A549 (cell line): ENCODE results near the gene ARGLU1.

Experiments
- CEBPB ChIP-seq, 2 experiments: fragments of >200 bp in 1 of 2; sonication (Bioruptor Twin) in 1 of 2; formaldehyde crosslinking in 1 of 2; IDR thresholded peaks; 2 replicates each; pipeline ENCODE4 v1.6.1; 2012 to 2016
- CHD2 ChIP-seq: fragments of 150-350 bp; IDR thresholded peaks from 2 replicates; pipeline ENCODE4 v1.6.1; 2014; ENCODE audit warnings: low read length; ENCODE audit not compliant: partially characterized antibody
- CTCF ChIP-seq: fragments of >200 bp; sonication (Bioruptor Twin); formaldehyde crosslinking; IDR thresholded peaks from 3 replicates; pipeline ENCODE4 v1.5.1; 2016
- JUNB ChIP-seq: fragments of >200 bp; sonication (Bioruptor Twin); formaldehyde crosslinking; IDR thresholded peaks from 2 replicates; pipeline ENCODE4 v1.6.1; 2016
- KDM5A ChIP-seq: fragments of 200-600 bp; sonication (generic); IDR thresholded peaks from 2 replicates; pipeline ENCODE4 v1.6.1; 2016; ENCODE audit warnings: antibody characterized with exemption, mild to moderate bottlenecking
- MYC ChIP-seq: IDR thresholded peaks from 2 replicates; pipeline ENCODE4 v1.6.1; 2012; ENCODE audit warnings: mild to moderate bottlenecking, inconsistent platforms, low read length, improper control_type of control experiment, borderline replicate concordance
- NPAS2 ChIP-seq: fragments of 250-450 bp; sonication (Bioruptor Pico); IDR thresholded peaks from 2 replicates; pipeline ENCODE4 v1.8.0; 2022; ENCODE audit warnings: mild to moderate bottlenecking, moderate library complexity, borderline replicate concordance
- NR3C1 ChIP-seq: fragments of >200 bp; sonication (Bioruptor Twin); formaldehyde crosslinking; IDR thresholded peaks from 3 replicates; pipeline ENCODE4 v1.6.1; 2017
- POLR2A ChIP-seq: IDR thresholded peaks from 2 replicates; pipeline ENCODE4 v1.6.1; 2012; ENCODE audit warnings: mild to moderate bottlenecking, low read length
- RAD21 ChIP-seq, 2 experiments: fragments of >200 bp in 1 of 2; sonication (Bioruptor Twin) in 1 of 2; formaldehyde crosslinking in 1 of 2; IDR thresholded peaks in 1 of 2; conservative IDR thresholded peaks in 1 of 2; 2 replicates in 1 of 2; 3 replicates in 1 of 2; pipeline ENCODE4 v1.6.1; 2012 to 2018; ENCODE audit warnings: inconsistent platforms in 1 of 2
- RARB ChIP-seq: fragments of 250-450 bp; sonication (Bioruptor Pico); IDR thresholded peaks from 2 replicates; pipeline ENCODE4 v1.8.0; 2021; ENCODE audit warnings: mild to moderate bottlenecking, moderate library complexity
- REST ChIP-seq: fragments of 200-600 bp; sonication (generic); IDR thresholded peaks from 2 replicates; pipeline ENCODE4 v1.6.1; 2016; ENCODE audit warnings: antibody characterized with exemption, mild to moderate bottlenecking, moderate library complexity
- RFX5 ChIP-seq: fragments of 450-650 bp; IDR thresholded peaks from 2 replicates; pipeline ENCODE4 v1.7.1; 2014; ENCODE audit warnings: antibody characterized with exemption, mild to moderate bottlenecking, moderate library complexity
- USF2 ChIP-seq: fragments of 450-650 bp; IDR thresholded peaks from 2 replicates; pipeline ENCODE4 v1.6.1; 2014; ENCODE audit warnings: antibody characterized with exemption

GRCh38 chr13:106499896-106500295 lies 68.0 kb downstream of the ARGLU1 start:
- TF ChIP-seq CTCF (no peak), CEBPB (IDR thresholded peaks at IDR 0.05) (no peak), NR3C1 (no peak), CHD2 (no peak), JUNB (no peak), REST (no peak), MYC (no peak), RARB (CRISPR knock-in tag) (no peak), POLR2A (no peak), RAD21 (conservative IDR thresholded peaks at IDR 0.05 in 1 of 2, IDR thresholded peaks at IDR 0.05 in 1 of 2) (no peak), USF2 (no peak), RFX5 (no peak), KDM5A (no peak), NPAS2 (CRISPR knock-in tag) (no peak)
